ENCODE results near the gene F3.

DNA sequence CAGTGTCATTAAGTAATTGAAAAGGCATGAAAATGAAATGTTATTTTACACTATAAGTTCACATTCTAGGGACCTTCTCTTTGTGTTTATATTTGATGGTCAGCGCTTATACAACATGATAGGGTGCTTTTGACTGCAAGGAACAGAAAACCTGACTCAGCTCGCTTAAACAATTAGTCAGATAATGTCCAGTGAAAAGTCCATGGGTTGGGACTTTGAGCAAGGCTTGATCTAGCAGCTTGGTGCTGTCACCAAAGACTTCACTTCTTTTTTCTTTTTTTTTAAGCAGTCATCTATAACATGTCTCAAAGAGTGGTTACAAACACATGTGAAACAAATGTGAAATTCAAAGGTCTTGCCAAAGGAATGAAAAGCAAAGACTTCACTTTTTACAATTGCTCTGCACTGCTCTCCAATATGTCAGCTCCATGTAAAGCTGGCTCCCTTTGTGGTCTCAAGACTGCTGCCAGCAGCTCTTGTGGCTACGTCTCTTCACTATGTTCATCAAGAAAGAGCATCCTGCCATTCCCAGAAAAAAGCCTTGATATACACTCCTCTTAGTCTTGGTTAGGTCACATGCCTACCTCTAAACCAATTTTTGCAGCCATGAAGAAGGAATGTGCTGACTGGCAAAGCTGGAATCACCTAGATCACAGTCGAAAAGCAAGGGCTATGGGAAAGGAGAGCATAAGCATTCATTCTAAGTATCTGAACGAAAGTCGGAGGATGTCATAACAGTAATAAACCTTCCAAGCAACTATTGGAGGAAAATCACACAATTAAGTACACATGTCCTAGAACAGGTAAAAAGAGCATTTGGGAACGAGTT lies 15.2 kb downstream of the F3 start:
- TF ChIP-seq EZH2 (IDR thresholded peaks at IDR 0.05; ENCODE audit: insufficient read depth, poor library complexity, severe bottlenecking) (no peak), EZH2phosphoT487 (IDR thresholded peaks at IDR 0.05; ENCODE audit: insufficient read depth, low read depth) (no peak)
